GM18861 (cell line): ENCODE measurements around the gene TMEM164.

Source experiments
- ATAC-seq: cut with Tn5 transposase; IDR thresholded peaks from one replicate; pipeline ENCODE4 v1.9.1; 2021; ENCODE audit not compliant: unreplicated experiment

Gene TMEM164

GRCh38 chrX:110162131-110162530 is 159.2 kb downstream of the TMEM164 start:
- no peak for ATAC-seq

GRCh38 chrX:110162867-110163266 is 160.0 kb downstream of the TMEM164 start:
- ATAC-seq, result no peak

GRCh38 chrX:110163488-110163887 is 160.6 kb downstream of the TMEM164 start:
- no peak for ATAC-seq

GRCh38 chrX:110167952-110168451 is 165.1 kb downstream of the TMEM164 start:
- no peak for ATAC-seq

GRCh38 chrX:110168585-110168984 is 165.7 kb downstream of the TMEM164 start:
- ATAC-seq, result no peak

- ATAC-seq, result no peak
Observed at GRCh38 chrX:110170029-110170428, 167.1 kb downstream of the TMEM164 start.

- ATAC-seq, result no peak
Observed at GRCh38 chrX:110171442-110171841, 168.5 kb downstream of the TMEM164 start.

- ATAC-seq, result peak; percentile 99
Observed at GRCh38 chrX:110172215-110172614, 169.3 kb downstream of the TMEM164 start.

- ATAC-seq, result no peak
Observed at GRCh38 chrX:110173192-110174175, 170.6 kb downstream of the TMEM164 start.

- ATAC-seq, result no peak
Observed at GRCh38 chrX:110175146-110175545, 172.2 kb downstream of the TMEM164 start.

- ATAC-seq, result no peak
Observed at GRCh38 chrX:110175696-110176095, 172.8 kb downstream of the TMEM164 start.

GRCh38 chrX:110178179-110178865 is 175.4 kb downstream of the TMEM164 start:
- ATAC-seq, result no peak

GRCh38 chrX:110180176-110180927 is 177.4 kb downstream of the TMEM164 start:
- peak; percentile 11 for ATAC-seq

GRCh38 chrX:110180928-110181310 is 178.0 kb downstream of the TMEM164 start:
- peak; percentile 51 for ATAC-seq

- no peak for ATAC-seq
Observed at GRCh38 chrX:110181459-110182137, 178.7 kb downstream of the TMEM164 start.

GRCh38 chrX:110182362-110182761 is 179.4 kb downstream of the TMEM164 start:
- no peak for ATAC-seq

GRCh38 chrX:110182865-110183264 is 180.0 kb downstream of the TMEM164 start:
- no peak for ATAC-seq

- no peak for ATAC-seq
Observed at GRCh38 chrX:110183314-110183713, 180.4 kb downstream of the TMEM164 start.

GRCh38 chrX:110188701-110189558 is 186.0 kb downstream of the TMEM164 start:
- no peak for ATAC-seq

GRCh38 chrX:110192516-110192915 is 189.6 kb downstream of the TMEM164 start:
- no peak for ATAC-seq
